CD4-positive, CD25-positive, alpha-beta regulatory T cell (primary cell): Measurements from ENCODE around the gene AZIN2. TPM values are rescaled to one million over a fixed set of nuclear protein-coding genes. Genes with fewer than 3 reads are reported as not detected.

Experiments
- ATAC-seq, 2 donors: fragments of 150-1000 bp; cut with Tn5 transposase; one replicate each; pipeline ENCODE4 v1.10.0; 2021; ENCODE audit warnings: low read depth in 2 of 2, moderate number of reproducible peaks in 2 of 2, moderate library complexity in 1 of 2
- DNase-seq, 3 donors: peaks; one replicate each; pipeline versions ENCODE4 v3.0.0 to v3.0.0-alpha.2; 2012 to 2022; ENCODE audit warnings: mixed read lengths in 1 of 3
- H3K27ac ChIP-seq: one replicate; pipeline ENCODE4 v1.7.0; 2013; ENCODE audit warnings: mild to moderate bottlenecking, low read length; ENCODE audit not compliant: insufficient read depth, poor library complexity, severe bottlenecking
- H3K27me3 ChIP-seq: one replicate; pipeline ENCODE4 v1.7.0; 2013; ENCODE audit warnings: low read length; ENCODE audit not compliant: control insufficient read depth, insufficient read depth
- H3K36me3 ChIP-seq: one replicate; pipeline ENCODE4 v1.7.0; 2013; ENCODE audit warnings: mild to moderate bottlenecking, low read length, moderate library complexity; ENCODE audit not compliant: control insufficient read depth, insufficient read depth
- H3K4me1 ChIP-seq: 2 replicates; pipeline ENCODE4 v1.7.0; 2013; ENCODE audit warnings: mild to moderate bottlenecking, low read length; ENCODE audit not compliant: insufficient read depth, control insufficient read depth, poor library complexity, severe bottlenecking
- H3K4me3 ChIP-seq: one replicate; pipeline ENCODE4 v1.7.0; 2013; ENCODE audit warnings: low read depth, mild to moderate bottlenecking, low read length, moderate library complexity
- H3K9me3 ChIP-seq, 2 experiments: 1 replicate in 1 of 2; 2 replicates in 1 of 2; pipeline ENCODE4 v1.7.0; 2013; ENCODE audit warnings: low read length in 2 of 2, mild to moderate bottlenecking in 1 of 2, moderate library complexity in 1 of 2; ENCODE audit not compliant: control insufficient read depth in 2 of 2
- H3K27ac Mint-ChIP-seq, 3 donors: one replicate each; pipeline ENCODE4 v1.8.0; 2020 to 2022; ENCODE audit warnings: mild to moderate bottlenecking in 3 of 3, mixed read lengths in 3 of 3, moderate library complexity in 2 of 3
- H3K27me3 Mint-ChIP-seq: one replicate; pipeline ENCODE4 v1.8.0; 2022; ENCODE audit warnings: mild to moderate bottlenecking, mixed read lengths
- H3K36me3 Mint-ChIP-seq: one replicate; pipeline ENCODE4 v1.8.0; 2020; ENCODE audit warnings: mixed read lengths
- H3K4me1 Mint-ChIP-seq, 4 donors: one replicate each; pipeline ENCODE4 v1.8.0; 2020 to 2022; ENCODE audit warnings: mixed read lengths in 4 of 4, mild to moderate bottlenecking in 1 of 4
- H3K4me3 Mint-ChIP-seq, 4 donors: one replicate each; pipeline ENCODE4 v1.8.0; 2020 to 2022; ENCODE audit warnings: mild to moderate bottlenecking in 4 of 4, mixed read lengths in 4 of 4, moderate library complexity in 3 of 4
- H3K9me3 Mint-ChIP-seq, 7 donors: one replicate each; pipeline ENCODE4 v1.8.0; 2020 to 2022; ENCODE audit warnings: mixed read lengths in 7 of 7, mild to moderate bottlenecking in 3 of 7, moderate library complexity in 2 of 7
- polyA plus RNA-seq, 4 donors: library from polyadenylated mRNA; unstranded; fragments of 300-500 nt; fragmentation: Illumina TruSeq; gene quantifications; one replicate each; pipeline ENCODE4 v1.2.3, GENCODE V29; 2021
- total RNA-seq: library from RNA; stranded (reverse); gene quantifications from one replicate; pipeline ENCODE4 v1.2.3, GENCODE V29; 2022

The AZIN2 gene
- total and polyA plus RNA-seq, 5 donors from 2014 or later: 0.69 to 1.9 (median 1.3) TPM; not detected in 1

DNA sequence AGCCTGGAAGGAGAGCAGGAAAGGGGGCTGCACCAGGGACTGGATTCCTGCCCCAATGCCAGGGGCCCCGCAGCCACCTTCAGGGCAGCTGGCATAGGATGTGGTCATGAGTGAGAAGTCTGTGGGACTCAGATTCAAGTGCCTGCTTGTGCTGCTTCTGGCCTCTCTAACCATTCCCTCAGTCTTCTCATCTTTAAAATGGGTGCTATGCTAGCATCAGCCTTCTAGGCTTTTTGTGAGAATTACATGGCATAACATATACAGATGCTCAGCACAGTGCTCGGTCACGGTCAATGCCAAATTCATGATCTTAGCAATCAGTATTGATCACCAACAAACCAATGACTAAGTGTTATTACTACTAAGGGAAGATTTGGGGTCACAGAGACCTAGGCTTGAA is 77.4 kb downstream of the AZIN2 start:
- peaks cover 35% of the 10 kb centered on the region for H3K36me3 Mint-ChIP-seq
- Histone ChIP-seq H3K9me3 (no peaks in the 10 kb centered on the region), H3K27ac (no peak overlapping the region), H3K4me1 (no peaks in the 10 kb centered on the region), H3K4me3 (no peak overlapping the region), H3K27me3 (no peaks in the 10 kb centered on the region), H3K36me3 (peaks cover 24% of the 10 kb centered on the region)
- no peak overlapping the region for H3K4me3 Mint-ChIP-seq
- no peak overlapping the region for H3K27ac Mint-ChIP-seq
- ATAC-seq: no peak
- H3K4me1 Mint-ChIP-seq: peaks cover 0 to 6% (median under 1%) of the 10 kb centered on the region in 4 donors
- no peak for DNase-seq
- no peaks in the 10 kb centered on the region for H3K9me3 Mint-ChIP-seq
- no peaks in the 10 kb centered on the region for H3K27me3 Mint-ChIP-seq

DNA sequence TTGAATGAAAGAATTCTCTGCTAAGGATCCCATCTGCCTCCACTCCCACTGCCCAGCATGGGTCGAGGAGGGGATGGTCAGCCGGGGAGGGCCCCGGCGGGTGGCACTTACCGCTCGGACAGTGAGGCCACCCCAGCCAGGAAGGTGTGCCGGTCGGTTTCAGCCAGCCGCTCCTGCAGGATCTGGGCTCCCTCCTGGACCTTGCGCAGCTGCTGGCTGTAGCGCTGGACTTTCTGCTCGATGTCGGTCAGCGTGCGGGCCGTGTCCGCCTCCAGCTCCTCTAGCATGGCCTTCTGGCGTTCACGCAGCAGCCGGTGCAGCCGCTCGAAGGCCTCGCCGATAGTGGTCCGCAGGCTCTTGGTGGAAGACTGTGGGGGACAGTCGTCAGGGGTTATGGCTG is 78.6 kb downstream of the AZIN2 start:
- Mint-ChIP-seq H3K27me3 (no peaks in the 10 kb centered on the region), H3K27ac (no peak overlapping the region), H3K9me3 (no peaks in the 10 kb centered on the region), H3K36me3 (peaks cover 30% of the 10 kb centered on the region), H3K4me1 (peaks cover 0 to 3% (median 0%) of the 10 kb centered on the region in 4 donors), H3K4me3 (no peak overlapping the region)
- H3K27me3 ChIP-seq: no peaks in the 10 kb centered on the region
- DNase-seq: no peak
- H3K36me3 ChIP-seq: peaks cover 25% of the 10 kb centered on the region
- no peaks in the 10 kb centered on the region for H3K4me1 ChIP-seq
- H3K27ac ChIP-seq: no peak overlapping the region
- H3K9me3 ChIP-seq: no peaks in the 10 kb centered on the region
- H3K4me3 ChIP-seq: no peak overlapping the region
- ATAC-seq: no peak

GRCh38 chr1:33161061-33161681 is 80.2 kb downstream of the AZIN2 start:
- Mint-ChIP-seq H3K27ac (peak overlapping the region in 1 of 3 donors; percentile 20), H3K27me3 (no peaks in the 10 kb centered on the region), H3K4me3 (no peak overlapping the region), H3K9me3 (no peaks in the 10 kb centered on the region), H3K36me3 (peaks cover 25% of the 10 kb centered on the region), H3K4me1 (peaks cover 0 to 3% (median 0%) of the 10 kb centered on the region in 4 donors)
- H3K4me1 ChIP-seq: no peaks in the 10 kb centered on the region
- H3K27me3 ChIP-seq: no peaks in the 10 kb centered on the region
- ATAC-seq: no peak
- peaks cover 25% of the 10 kb centered on the region for H3K36me3 ChIP-seq
- H3K27ac ChIP-seq: no peak overlapping the region
- H3K4me3 ChIP-seq: no peak overlapping the region
- no peak for DNase-seq
- H3K9me3 ChIP-seq: no peaks in the 10 kb centered on the region

DNA sequence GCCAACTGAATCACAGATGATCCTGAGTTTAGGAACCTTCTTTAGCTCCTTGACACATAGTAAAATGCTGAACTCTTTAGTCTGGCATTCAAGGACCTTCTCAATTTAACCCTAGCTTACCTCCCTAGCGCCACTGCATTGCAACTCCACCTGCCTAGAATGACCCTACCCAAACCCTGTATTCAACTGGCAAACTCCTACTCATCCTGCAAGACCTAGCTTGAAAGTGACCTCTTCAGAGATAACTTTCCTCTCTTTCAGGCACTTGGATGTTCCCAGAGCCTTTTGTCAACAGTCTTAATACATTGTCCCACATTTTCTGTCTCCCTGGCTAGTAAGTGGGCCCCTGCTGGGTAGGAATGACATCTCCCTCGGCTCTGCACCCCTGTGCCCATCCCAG is 81.2 kb downstream of the AZIN2 start:
- no peak for ATAC-seq
- Histone ChIP-seq H3K36me3 (peaks cover 23% of the 10 kb centered on the region), H3K27ac (no peak overlapping the region), H3K9me3 (no peaks in the 10 kb centered on the region), H3K27me3 (no peaks in the 10 kb centered on the region), H3K4me3 (no peak overlapping the region), H3K4me1 (no peaks in the 10 kb centered on the region)
- H3K27ac Mint-ChIP-seq: peak overlapping the region in 1 of 3 donors; percentile 53
- H3K4me3 Mint-ChIP-seq: no peak overlapping the region
- peaks cover 19% of the 10 kb centered on the region for H3K36me3 Mint-ChIP-seq
- peaks cover 0 to 6% (median under 1%) of the 10 kb centered on the region in 4 donors for H3K4me1 Mint-ChIP-seq
- DNase-seq: no peak
- no peaks in the 10 kb centered on the region for H3K27me3 Mint-ChIP-seq
- H3K9me3 Mint-ChIP-seq: no peaks in the 10 kb centered on the region

- Histone ChIP-seq H3K36me3 (peaks cover 21% of the 10 kb centered on the region), H3K27ac (no peak overlapping the region), H3K4me1 (no peaks in the 10 kb centered on the region), H3K27me3 (no peaks in the 10 kb centered on the region), H3K4me3 (no peak overlapping the region), H3K9me3 (no peaks in the 10 kb centered on the region)
- no peak for ATAC-seq
- H3K27me3 Mint-ChIP-seq: no peaks in the 10 kb centered on the region
- H3K36me3 Mint-ChIP-seq: peaks cover 23% of the 10 kb centered on the region
- H3K4me1 Mint-ChIP-seq: peaks cover 0 to 7% (median 4%) of the 10 kb centered on the region in 4 donors
- DNase-seq: no peak
- no peak overlapping the region for H3K4me3 Mint-ChIP-seq
- peaks cover 0 to 1% (median 0%) of the 10 kb centered on the region in 7 donors for H3K9me3 Mint-ChIP-seq
- H3K27ac Mint-ChIP-seq: peak overlapping the region in 1 of 3 donors; percentile 32
These were observed 82.9 kb downstream of the AZIN2 start for GRCh38 chr1:33163621-33164519.

DNA sequence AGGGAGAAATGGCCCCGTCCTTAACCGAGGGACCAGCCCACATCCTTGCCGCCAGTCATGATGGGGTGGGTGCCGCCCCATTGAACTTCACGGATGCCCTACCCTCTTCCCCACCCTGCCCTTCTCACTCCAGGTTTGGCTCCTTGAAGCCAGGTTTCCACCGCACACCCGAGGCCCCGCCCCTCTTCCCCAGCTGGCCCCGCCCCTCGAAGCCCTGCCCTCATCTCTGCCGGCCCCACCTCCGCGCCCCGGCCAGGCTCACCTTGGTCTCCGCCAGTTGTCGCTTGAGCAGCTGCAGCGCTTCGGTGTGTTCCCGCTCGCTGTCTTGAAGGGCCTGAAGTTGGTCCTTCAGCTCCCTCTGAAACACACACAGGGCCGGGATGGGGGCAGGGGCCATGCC is 84.3 kb downstream of the AZIN2 start:
- no peak overlapping the region for H3K27ac Mint-ChIP-seq
- no peak for ATAC-seq

DNA sequence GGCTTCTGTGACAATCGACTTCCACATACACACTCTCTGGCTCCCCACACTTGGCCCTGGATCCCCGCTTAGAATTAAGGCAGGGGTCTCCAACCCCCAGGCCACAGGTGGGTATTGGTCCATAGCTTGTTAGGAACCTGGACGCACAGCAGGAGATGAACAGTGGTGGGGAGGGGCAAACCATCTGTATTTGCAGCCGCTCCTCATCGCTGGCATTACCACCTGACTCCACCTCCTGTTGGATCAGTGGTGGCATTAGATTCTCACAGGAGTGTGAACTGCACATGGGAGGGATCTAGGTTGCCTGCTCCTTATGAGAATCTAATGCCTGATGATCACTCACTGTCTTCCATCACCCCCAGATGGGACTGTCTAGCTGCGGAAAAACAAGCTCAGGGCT is 84.9 kb downstream of the AZIN2 start:
- Histone ChIP-seq H3K4me1 (no peaks in the 10 kb centered on the region), H3K27me3 (no peaks in the 10 kb centered on the region), H3K9me3 (no peaks in the 10 kb centered on the region), H3K36me3 (peaks cover 15% of the 10 kb centered on the region), H3K4me3 (no peak overlapping the region), H3K27ac (no peak overlapping the region)
- ATAC-seq (no peak), DNase-seq (no peak)
- Mint-ChIP-seq H3K27ac (no peak overlapping the region), H3K36me3 (peaks cover 23% of the 10 kb centered on the region), H3K4me1 (peaks cover 0 to 15% (median 10%) of the 10 kb centered on the region in 4 donors), H3K9me3 (peaks cover 0 to 1% (median 0%) of the 10 kb centered on the region in 7 donors), H3K27me3 (no peaks in the 10 kb centered on the region), H3K4me3 (no peak overlapping the region)

More for the DNA sequence above, 84.3 kb downstream of the AZIN2 start:
- peaks cover 0 to 13% (median 10%) of the 10 kb centered on the region in 4 donors for H3K4me1 Mint-ChIP-seq
- Histone ChIP-seq H3K4me3 (no peak overlapping the region), H3K4me1 (no peaks in the 10 kb centered on the region), H3K27me3 (no peaks in the 10 kb centered on the region), H3K9me3 (no peaks in the 10 kb centered on the region), H3K27ac (no peak overlapping the region), H3K36me3 (peaks cover 15% of the 10 kb centered on the region)
- DNase-seq: no peak
- no peak overlapping the region for H3K4me3 Mint-ChIP-seq
- H3K36me3 Mint-ChIP-seq: peaks cover 23% of the 10 kb centered on the region
- no peaks in the 10 kb centered on the region for H3K27me3 Mint-ChIP-seq
- peaks cover 0 to 1% (median 0%) of the 10 kb centered on the region in 7 donors for H3K9me3 Mint-ChIP-seq
